ENCODE results near the gene KLHL29. TPM values are rescaled to one million over a fixed set of nuclear protein-coding genes. Genes with fewer than 3 reads are reported as not detected.

Gene KLHL29
- total and polyA plus RNA-seq, 2 experiments from 2014 or later: 1.9 to 6.4 TPM

- Histone ChIP-seq H3K9me3 (ENCODE audit: low read depth) (no peaks in the 10 kb centered on the region), H2AFZ (no peak overlapping the region), H3K36me3 (ENCODE audit: low read depth) (no peaks in the 10 kb centered on the region), H3K4me3 (no peak overlapping the region), H3K9ac (no peak overlapping the region), H3F3A (ENCODE audit: insufficient read depth) (peaks cover 2% of the 10 kb centered on the region; the same call in 1 of the 2 replicates), H3K4me2 (ENCODE audit: unreplicated experiment) (no peak overlapping the region), H3K79me2 (ENCODE audit: insufficient read depth) (no peaks in the 10 kb centered on the region), H3K27ac (no peak overlapping the region), H4K20me1 (ENCODE audit: insufficient read depth) (no peaks in the 10 kb centered on the region), H3K4me1 (ENCODE audit: insufficient read depth) (no peaks in the 10 kb centered on the region), H3K9me2 (ENCODE audit: insufficient read depth) (no peaks in the 10 kb centered on the region), H3K27me3 (replicated peaks; ENCODE audit: insufficient read depth) (no peaks in the 10 kb centered on the region)
- 34 to 40% methylated on average over 10 of the region's 10 CpGs for WGBS, 2 experiments (ENCODE audit: low coverage in 1 of 2, low lambda C conversion rate in 2 of 2, missing lambda C conversion rate in 2 of 2)
- TF ChIP-seq EZH2phosphoT487 (IDR thresholded peaks at IDR 0.05; ENCODE audit: insufficient read depth, low read depth) (no peak), EZH2 (IDR thresholded peaks at IDR 0.05; ENCODE audit: insufficient read depth, poor library complexity, severe bottlenecking) (no peak)
- in situ Hi-C loops (cut with MboI): no loop called here
- no peak for DNase-seq
Observed at GRCh38 chr2:23645230-23645808, 260.3 kb downstream of the KLHL29 start.

DNA sequence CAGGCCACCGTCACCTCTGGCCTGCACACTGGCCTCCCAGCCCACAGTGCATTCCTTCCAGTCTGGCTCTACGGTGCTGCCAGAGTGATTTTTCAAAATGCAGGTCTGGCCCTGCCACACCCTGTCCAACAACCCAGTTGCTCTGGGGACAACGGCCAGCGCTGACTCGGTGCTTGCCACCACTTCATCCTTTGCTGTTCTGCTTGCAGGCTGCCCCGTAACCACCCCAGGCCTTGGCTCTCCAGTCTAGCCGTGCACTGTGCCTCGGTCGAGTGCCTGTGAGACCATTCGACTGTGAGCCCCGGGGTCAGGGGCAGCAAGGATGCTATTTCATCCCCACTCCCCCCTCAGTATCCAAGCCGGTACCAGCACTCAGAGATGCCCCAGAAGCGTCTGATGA, 262.6 kb downstream of the KLHL29 start:
- H4K20me1 ChIP-seq (ENCODE audit: insufficient read depth): no peaks in the 10 kb centered on the region
- TF ChIP-seq EZH2 (IDR thresholded peaks at IDR 0.05; ENCODE audit: insufficient read depth, poor library complexity, severe bottlenecking) (no peak), EZH2phosphoT487 (IDR thresholded peaks at IDR 0.05; ENCODE audit: insufficient read depth, low read depth) (no peak)
- H3K9me3 ChIP-seq (ENCODE audit: low read depth): no peaks in the 10 kb centered on the region
- H3K79me2 ChIP-seq (ENCODE audit: insufficient read depth): no peaks in the 10 kb centered on the region
- H3K4me1 ChIP-seq (ENCODE audit: insufficient read depth): peaks cover 11% of the 10 kb centered on the region
- in situ Hi-C loops (cut with MboI): no loop called here
- H3K4me3 ChIP-seq: no peak overlapping the region
- 98 to 99% methylated on average over 12 to 13 of the region's 13 CpGs for WGBS, 2 experiments (ENCODE audit: low coverage in 1 of 2, low lambda C conversion rate in 2 of 2, missing lambda C conversion rate in 2 of 2)
- no peak overlapping the region for H3K4me2 ChIP-seq (ENCODE audit: unreplicated experiment)
- no peaks in the 10 kb centered on the region for H3K9me2 ChIP-seq (ENCODE audit: insufficient read depth)
- no peak overlapping the region for H3K27ac ChIP-seq
- H3K36me3 ChIP-seq (ENCODE audit: low read depth): no peaks in the 10 kb centered on the region
- DNase-seq: no peak
- peaks cover 15% of the 10 kb centered on the region for H3F3A ChIP-seq (ENCODE audit: insufficient read depth)
- H2AFZ ChIP-seq: no peak overlapping the region
- no peaks in the 10 kb centered on the region for H3K27me3 ChIP-seq (replicated peaks; ENCODE audit: insufficient read depth)
- no peak overlapping the region for H3K9ac ChIP-seq

GRCh38 chr2:23649303-23649702, 264.3 kb downstream of the KLHL29 start:
- H3K36me3 ChIP-seq (ENCODE audit: low read depth): no peaks in the 10 kb centered on the region
- no peak overlapping the region for H3K9ac ChIP-seq
- peaks cover 15% of the 10 kb centered on the region for H3F3A ChIP-seq (ENCODE audit: insufficient read depth)
- H3K4me2 ChIP-seq (ENCODE audit: unreplicated experiment): no peak overlapping the region
- H3K9me3 ChIP-seq (ENCODE audit: low read depth): no peaks in the 10 kb centered on the region
- in situ Hi-C loops (cut with MboI): no loop called here
- peaks cover 11% of the 10 kb centered on the region for H3K4me1 ChIP-seq (ENCODE audit: insufficient read depth)
- H3K27ac ChIP-seq: no peak overlapping the region
- no peaks in the 10 kb centered on the region for H3K27me3 ChIP-seq (replicated peaks; ENCODE audit: insufficient read depth)
- H2AFZ ChIP-seq: no peak overlapping the region
- TF ChIP-seq EZH2phosphoT487 (IDR thresholded peaks at IDR 0.05; ENCODE audit: insufficient read depth, low read depth) (no peak), EZH2 (IDR thresholded peaks at IDR 0.05; ENCODE audit: insufficient read depth, poor library complexity, severe bottlenecking) (no peak)
- no peaks in the 10 kb centered on the region for H4K20me1 ChIP-seq (ENCODE audit: insufficient read depth)
- 87 to 88% methylated on average over 10 of the region's 10 CpGs for WGBS, 2 experiments (ENCODE audit: low coverage in 1 of 2, low lambda C conversion rate in 2 of 2, missing lambda C conversion rate in 2 of 2)
- no peaks in the 10 kb centered on the region for H3K79me2 ChIP-seq (ENCODE audit: insufficient read depth)
- no peak overlapping the region for H3K4me3 ChIP-seq
- no peaks in the 10 kb centered on the region for H3K9me2 ChIP-seq (ENCODE audit: insufficient read depth)
- no peak for DNase-seq

GRCh38 chr2:23649819-23650218, 264.8 kb downstream of the KLHL29 start:
- Histone ChIP-seq H3K79me2 (ENCODE audit: insufficient read depth) (no peaks in the 10 kb centered on the region), H3K9me2 (ENCODE audit: insufficient read depth) (no peaks in the 10 kb centered on the region), H4K20me1 (ENCODE audit: insufficient read depth) (no peaks in the 10 kb centered on the region), H3K27me3 (replicated peaks; ENCODE audit: insufficient read depth) (no peaks in the 10 kb centered on the region), H3K9ac (no peak overlapping the region), H3K4me2 (ENCODE audit: unreplicated experiment) (no peak overlapping the region), H3K27ac (no peak overlapping the region), H3K4me3 (no peak overlapping the region), H3K36me3 (ENCODE audit: low read depth) (no peaks in the 10 kb centered on the region), H2AFZ (no peak overlapping the region), H3F3A (ENCODE audit: insufficient read depth) (peaks cover 15% of the 10 kb centered on the region), H3K9me3 (ENCODE audit: low read depth) (no peaks in the 10 kb centered on the region), H3K4me1 (ENCODE audit: insufficient read depth) (peaks cover 11% of the 10 kb centered on the region)
- 82 to 88% methylated on average over 7 of the region's 7 CpGs for WGBS, 2 experiments (ENCODE audit: low coverage in 1 of 2, low lambda C conversion rate in 2 of 2, missing lambda C conversion rate in 2 of 2)
- no peak for DNase-seq
- TF ChIP-seq EZH2 (IDR thresholded peaks at IDR 0.05; ENCODE audit: insufficient read depth, poor library complexity, severe bottlenecking): no peak
- no peak for TF ChIP-seq EZH2phosphoT487 (IDR thresholded peaks at IDR 0.05; ENCODE audit: insufficient read depth, low read depth)
- in situ Hi-C loops (cut with MboI): no loop called here

Data from GM23248 (cell line).